Omental fat pad (tissue), 4 donors: ENCODE results near the gene ANAPC2. TPM values are rescaled to one million over a fixed set of nuclear protein-coding genes. Genes with fewer than 3 reads are reported as not detected.

Experiments used
- ATAC-seq: fragments of 150-250 bp; one replicate; pipeline ENCODE4 v1.9.1; 2016; ENCODE audit warnings: mild to moderate bottlenecking, moderate library complexity; ENCODE audit not compliant: low FRiP score
- DNase-seq: peaks from one replicate; pipeline ENCODE4 v3.0.0-alpha.2; 2019; ENCODE audit warnings: low spot score
- total RNA-seq, 4 donors: library from RNA; depleted of rRNA; stranded (reverse); fragments of >200 nt; gene quantifications; one replicate each; pipeline ENCODE4 v1.1.0, GENCODE V29; 2016
- TF ChIP-seq, protein P1 (sequence below), 3 donors: fragments of 450-650 bp; IDR thresholded peaks; one replicate each; pipeline ENCODE4 v1.5.1; 2016 to 2017; ENCODE audit warnings: antibody characterized with exemption in 3 of 3, mild to moderate bottlenecking in 3 of 3, moderate library complexity in 2 of 3

Gene ANAPC2
- total RNA-seq, 4 donors from 2014 or later, result 17.4 to 38.8 (median 22.8) TPM

DNA sequence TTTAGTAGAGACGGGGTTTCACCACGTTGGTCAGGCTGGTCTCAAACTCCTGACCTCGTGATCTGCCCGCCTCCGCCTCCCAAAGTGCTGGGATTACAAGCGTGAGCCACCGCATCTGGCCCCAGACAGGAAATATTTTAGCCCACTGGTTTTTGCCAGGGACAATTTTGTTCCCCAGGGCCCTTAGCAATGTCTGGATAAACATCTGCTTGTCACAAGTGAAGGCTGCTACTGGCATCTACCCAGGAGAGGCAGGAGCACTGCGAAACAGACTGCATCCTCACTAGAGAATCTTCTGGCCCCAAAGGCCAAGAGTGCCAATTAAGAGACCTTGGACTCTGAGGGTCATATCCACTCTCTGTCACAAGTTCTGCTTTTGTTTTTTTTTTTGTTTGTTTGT is 14.6 kb upstream of the ANAPC2 start:
- TF ChIP-seq, protein P1, sequence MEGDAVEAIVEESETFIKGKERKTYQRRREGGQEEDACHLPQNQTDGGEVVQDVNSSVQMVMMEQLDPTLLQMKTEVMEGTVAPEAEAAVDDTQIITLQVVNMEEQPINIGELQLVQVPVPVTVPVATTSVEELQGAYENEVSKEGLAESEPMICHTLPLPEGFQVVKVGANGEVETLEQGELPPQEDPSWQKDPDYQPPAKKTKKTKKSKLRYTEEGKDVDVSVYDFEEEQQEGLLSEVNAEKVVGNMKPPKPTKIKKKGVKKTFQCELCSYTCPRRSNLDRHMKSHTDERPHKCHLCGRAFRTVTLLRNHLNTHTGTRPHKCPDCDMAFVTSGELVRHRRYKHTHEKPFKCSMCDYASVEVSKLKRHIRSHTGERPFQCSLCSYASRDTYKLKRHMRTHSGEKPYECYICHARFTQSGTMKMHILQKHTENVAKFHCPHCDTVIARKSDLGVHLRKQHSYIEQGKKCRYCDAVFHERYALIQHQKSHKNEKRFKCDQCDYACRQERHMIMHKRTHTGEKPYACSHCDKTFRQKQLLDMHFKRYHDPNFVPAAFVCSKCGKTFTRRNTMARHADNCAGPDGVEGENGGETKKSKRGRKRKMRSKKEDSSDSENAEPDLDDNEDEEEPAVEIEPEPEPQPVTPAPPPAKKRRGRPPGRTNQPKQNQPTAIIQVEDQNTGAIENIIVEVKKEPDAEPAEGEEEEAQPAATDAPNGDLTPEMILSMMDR (IDR thresholded peaks at IDR 0.05), result no peak
- DNase-seq (no peak), ATAC-seq (no peak)

DNA sequence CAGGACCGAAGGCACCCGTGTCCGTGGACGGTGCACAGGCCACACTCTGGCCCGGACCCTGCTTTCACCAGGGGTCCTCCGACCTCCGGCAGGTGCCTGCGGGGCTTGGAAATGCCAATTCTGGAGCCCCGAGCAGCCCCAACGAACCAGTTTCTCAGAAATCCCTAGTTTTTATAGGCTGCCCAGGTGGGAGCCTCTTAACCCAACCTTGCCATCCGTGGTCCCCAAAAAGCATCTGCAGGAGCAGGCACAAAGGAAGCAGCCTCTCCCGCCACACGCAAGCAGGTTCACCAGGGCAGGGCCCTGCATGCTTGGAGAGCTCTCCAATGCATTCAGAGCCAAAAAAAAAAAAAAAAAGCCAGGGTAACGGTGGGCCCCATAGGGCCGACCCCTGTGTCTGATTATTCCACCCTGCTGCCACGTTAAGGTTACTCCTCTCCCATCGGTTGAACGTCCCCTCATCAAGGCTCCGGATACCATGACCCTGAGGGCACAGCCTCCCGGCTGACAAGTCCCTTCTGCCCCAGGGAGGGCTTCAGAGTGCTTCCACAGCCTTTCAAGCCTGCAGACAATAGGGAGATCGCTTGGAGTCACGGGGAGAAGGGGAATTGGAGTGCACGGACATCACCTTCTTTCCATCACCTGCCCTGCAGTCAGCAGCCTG is 13.0 kb upstream of the ANAPC2 start:
- ATAC-seq (no peak), DNase-seq (no peak)
- TF ChIP-seq, protein P1 (IDR thresholded peaks at IDR 0.05), result no peak

DNA sequence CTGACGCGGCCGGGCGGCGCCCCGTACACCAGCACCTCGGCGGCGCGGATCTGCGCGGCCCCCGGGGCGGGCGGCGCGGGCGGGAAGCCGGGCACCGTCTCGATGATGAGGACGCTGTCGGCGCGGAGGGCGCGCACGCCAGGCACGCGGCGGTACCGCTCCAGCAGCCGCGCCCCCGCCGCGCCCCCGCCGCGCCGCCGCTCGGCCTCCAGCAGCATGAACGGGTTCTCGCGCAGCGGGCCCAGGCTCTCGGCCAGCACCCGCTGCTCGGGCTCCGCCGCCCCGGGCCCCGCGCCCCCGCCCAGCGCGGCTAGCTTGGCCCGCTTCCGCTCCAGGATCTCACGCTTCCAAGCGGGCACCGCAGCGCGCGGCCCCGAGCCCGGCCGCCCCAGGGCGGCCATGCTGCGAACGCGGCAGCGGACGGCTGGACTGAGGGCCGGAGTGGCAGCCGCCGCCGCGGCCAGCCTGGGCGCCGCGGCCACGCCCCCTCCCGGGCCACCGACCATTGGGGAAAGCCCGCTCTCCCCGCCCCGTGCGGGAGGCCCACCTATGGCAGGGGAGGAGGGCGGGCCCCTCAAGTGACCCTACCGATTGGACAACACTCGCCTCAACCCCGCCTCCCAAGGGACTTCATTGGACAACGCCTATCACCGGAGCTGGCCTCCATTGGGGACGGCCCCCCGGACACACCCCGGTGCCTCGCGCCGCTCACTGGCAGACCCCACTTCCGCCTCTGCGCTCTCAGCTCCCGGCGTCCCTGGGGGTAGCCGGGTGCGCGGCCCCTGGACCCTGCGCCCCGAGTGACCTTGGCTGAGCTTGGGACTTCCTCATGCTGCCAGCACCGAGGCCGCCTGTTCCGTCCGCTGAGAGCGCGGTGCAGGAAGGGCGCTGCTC is 12.2 kb upstream of the ANAPC2 start, which contains the start of gene TPRN:
TPRN (minus strand) TSS at position 431 of the 894 bp plus-strand sequence; CDS start at position 401, 30 bp downstream.
- ATAC-seq, result peak; percentile 99
- TF ChIP-seq, protein P1 (IDR thresholded peaks at IDR 0.05), result no peak
- peak; percentile 94 for DNase-seq

DNA sequence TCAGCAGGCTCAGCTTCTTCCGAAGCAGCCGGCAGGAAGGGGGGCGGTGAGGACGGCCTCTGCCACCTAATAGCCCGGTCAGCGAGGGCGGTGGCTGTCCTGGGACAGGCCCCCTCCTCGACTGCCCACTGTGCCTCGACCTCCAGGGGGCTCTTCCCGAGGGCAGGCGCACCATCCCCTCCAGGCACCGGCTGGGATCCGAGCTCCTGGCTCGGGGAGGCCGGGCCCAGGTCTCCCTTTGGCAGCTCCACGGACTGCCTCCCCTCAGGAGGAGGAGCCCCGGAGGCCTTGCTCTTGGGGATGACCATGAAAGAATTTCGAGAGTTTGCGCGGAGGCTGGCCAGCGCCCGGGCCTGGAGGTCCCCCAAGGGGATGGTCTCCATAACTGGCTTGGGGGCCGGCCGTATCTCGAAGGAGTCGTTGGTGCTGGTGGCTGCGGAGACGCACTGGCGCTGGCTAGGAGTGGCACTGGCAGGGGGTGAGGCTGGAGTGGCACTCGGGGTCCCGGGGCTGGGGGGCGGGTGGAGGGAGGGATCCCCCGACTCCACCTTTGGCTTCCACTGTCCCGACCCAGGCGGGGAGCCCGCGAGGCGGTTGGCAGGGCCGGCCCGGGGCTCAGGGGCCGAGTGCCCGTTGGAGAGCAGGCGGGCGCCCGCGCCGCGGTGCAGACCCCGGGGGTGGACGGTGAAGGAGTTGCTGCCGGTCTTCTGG is 11.2 kb upstream of the ANAPC2 start:
- TF ChIP-seq, protein P1 (IDR thresholded peaks at IDR 0.05), result no peak
- DNase-seq (no peak), ATAC-seq (no peak)

DNA sequence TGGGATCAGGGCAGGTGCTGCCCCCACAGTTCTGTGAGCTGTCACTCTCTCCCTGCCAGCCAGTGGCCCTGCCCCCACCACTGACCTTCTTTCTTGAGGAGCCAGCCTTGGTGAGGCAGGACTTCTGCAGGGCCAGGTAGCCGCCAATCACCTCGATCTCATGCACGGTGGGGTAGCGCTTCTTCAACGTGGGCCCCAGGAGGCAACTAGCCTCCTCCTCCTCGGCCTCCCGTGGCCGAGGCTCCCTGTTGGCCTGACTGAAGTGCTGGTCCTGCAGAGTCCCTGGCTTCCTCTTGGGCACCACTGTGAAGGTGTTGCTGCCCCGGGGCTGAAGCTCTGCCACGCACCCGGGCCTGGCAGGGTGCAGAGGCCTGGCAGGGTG is 10.5 kb upstream of the ANAPC2 start:
- ATAC-seq (no peak), DNase-seq (no peak)
- TF ChIP-seq, protein P1 (IDR thresholded peaks at IDR 0.05), result no peak

DNA sequence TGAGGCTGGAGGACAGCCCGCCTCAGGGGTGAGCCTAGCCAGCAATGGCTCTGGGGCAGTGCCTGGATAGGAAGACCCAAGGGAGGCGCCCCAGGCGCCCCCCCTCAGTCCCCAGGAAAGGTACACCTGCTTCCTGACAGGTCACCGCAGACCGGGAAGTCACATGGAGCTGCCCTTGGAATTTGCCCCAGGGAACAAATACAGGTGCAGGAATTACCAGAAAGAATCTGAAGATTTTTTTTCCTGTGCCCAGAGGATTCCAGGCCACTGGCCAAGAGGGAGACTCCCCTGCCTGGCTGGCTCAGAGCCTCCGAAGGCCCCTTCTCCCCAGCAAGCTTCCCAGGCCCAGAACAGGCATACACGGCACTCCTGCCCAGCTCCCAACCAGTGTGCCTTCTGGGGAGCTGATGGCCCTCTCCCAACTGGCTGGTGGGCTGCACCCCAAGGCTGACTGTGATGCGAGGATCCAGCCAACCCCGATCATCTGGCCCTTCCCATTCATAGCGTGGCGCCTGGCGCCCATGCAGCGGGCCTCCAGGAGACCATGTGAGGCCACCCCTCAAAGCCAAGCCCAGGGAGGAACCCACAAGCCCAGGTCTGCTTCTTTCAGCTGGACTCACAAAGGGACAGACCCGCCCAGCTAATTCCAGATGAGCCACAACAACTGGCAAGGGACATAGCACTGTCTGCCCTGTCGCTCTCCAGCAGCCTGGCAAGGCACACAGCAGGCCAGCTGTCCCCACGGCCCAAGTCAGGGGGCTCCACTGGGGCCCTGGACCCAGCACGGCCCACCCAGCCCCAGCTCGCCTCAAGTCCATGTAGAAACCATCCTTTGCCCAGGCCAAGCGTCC is 9.9 kb upstream of the ANAPC2 start:
- TF ChIP-seq, protein P1 (IDR thresholded peaks at IDR 0.05), result no peak
- DNase-seq, result no peak
- ATAC-seq, result no peak
